Endothelial cell of umbilical vein (primary cell): ENCODE measurements around the gene APH1A. TPM values are rescaled to one million over a fixed set of nuclear protein-coding genes. Genes with fewer than 3 reads are reported as not detected.

Experiments
- BruUV-seq: library from RNA; stranded (reverse); fragments of 400-500 nt; replicated peaks from 2 replicates; lab custom pipeline; 2021; lab: Mats Ljungman, UMichigan
- CTCF ChIA-PET: fragments of 300-600, 350-600 bp; sonication (Branson Sonifier 250); formaldehyde crosslinking; loops from one replicate; lab custom pipeline; 2021; ENCODE audit warnings: antibody characterized with exemption, inconsistent platforms; lab: Charles Lee
- POLR2A ChIA-PET: fragments of 300-600, 350-600 bp; sonication (Branson Sonifier 250); formaldehyde crosslinking; loops from one replicate; lab custom pipeline; 2021; ENCODE audit warnings: antibody characterized with exemption, inconsistent platforms; lab: Charles Lee
- DNase-seq: peaks from one replicate; pipeline ENCODE4 v3.0.0-alpha.2; 2011; ENCODE audit warnings: low read depth, low spot score
- FAIRE-seq: peaks from 2 replicates; lab custom pipeline; 2011; peaks lifted over from hg19 to GRCh38; lab: Jason Lieb, UNC
- H2AFZ ChIP-seq: 2 replicates; pipeline ENCODE4 v1.6.0; 2012; ENCODE audit warnings: low read depth, low read length, control low read depth, inconsistent platforms
- H3K27ac ChIP-seq: 2 replicates; pipeline ENCODE4 v1.5.1; 2011; ENCODE audit warnings: low read depth, mild to moderate bottlenecking, control low read depth, low read length, moderate library complexity; ENCODE audit not compliant: insufficient read depth
- H3K27me3 ChIP-seq, 2 experiments: 2 replicates each; pipeline versions ENCODE4 v1.6.0 to v1.6.1; 2011; ENCODE audit warnings: low read length in 2 of 2, mixed read lengths in 1 of 2; ENCODE audit not compliant: control insufficient read depth in 2 of 2, insufficient read depth in 2 of 2
- H3K36me3 ChIP-seq, 2 experiments: 2 replicates in 1 of 2; 3 replicates in 1 of 2; pipeline ENCODE4 v1.5.1; 2011; ENCODE audit warnings: low read length in 2 of 2, mild to moderate bottlenecking in 1 of 2, moderate library complexity in 1 of 2; ENCODE audit not compliant: control insufficient read depth in 2 of 2, insufficient read depth in 2 of 2; ENCODE audit errors: extremely low read depth in 1 of 2
- H3K4me1 ChIP-seq: 3 replicates; pipeline ENCODE4 v1.5.1; 2011; ENCODE audit warnings: mild to moderate bottlenecking, low read length; ENCODE audit not compliant: control insufficient read depth, insufficient read depth; ENCODE audit errors: extremely low read depth
- H3K4me2 ChIP-seq: 2 replicates; pipeline ENCODE4 v1.6.1; 2011; ENCODE audit warnings: low read length, control low read depth, mixed read lengths; ENCODE audit not compliant: insufficient read depth
- H3K4me3 ChIP-seq, 3 experiments: fragments of 200-600 bp in 1 of 3; sonication (generic), shearing (Covaris generic) in 1 of 3; replicated peaks in 1 of 3; 2 replicates each; pipeline ENCODE4 v1.5.1; 2011 to 2016; ENCODE audit warnings: control low read depth in 3 of 3, low read length in 3 of 3, mild to moderate bottlenecking in 2 of 3, inconsistent platforms in 1 of 3, low read depth in 1 of 3, moderate library complexity in 1 of 3; ENCODE audit not compliant: insufficient read depth in 1 of 3
- H3K79me2 ChIP-seq: 2 replicates; pipeline ENCODE4 v1.6.0; 2012; ENCODE audit warnings: low read length, inconsistent platforms; ENCODE audit not compliant: control insufficient read depth, insufficient read depth
- H3K9ac ChIP-seq: replicated peaks from 2 replicates; pipeline ENCODE3; 2011; ENCODE audit warnings: low read length, control low read depth; ENCODE audit not compliant: insufficient read depth; ENCODE audit errors: extremely low read depth
- H3K9me1 ChIP-seq: replicated peaks from 3 replicates; pipeline ENCODE4 v1.6.0; 2011; ENCODE audit warnings: mild to moderate bottlenecking, low read length; ENCODE audit not compliant: control insufficient read depth, insufficient read depth; ENCODE audit errors: extremely low read depth
- H3K9me3 ChIP-seq: replicated peaks from 2 replicates; pipeline ENCODE4 v1.5.1; 2012; ENCODE audit warnings: low read length, inconsistent platforms; ENCODE audit not compliant: control insufficient read depth, insufficient read depth
- H4K20me1 ChIP-seq: replicated peaks from 2 replicates; pipeline ENCODE3; 2011; ENCODE audit warnings: mild to moderate bottlenecking, low read length; ENCODE audit not compliant: control insufficient read depth, insufficient read depth; ENCODE audit errors: extremely low read depth
- EZH2 ChIP-seq: IDR thresholded peaks from 2 replicates; pipeline ENCODE4 v1.6.1; 2012; ENCODE audit warnings: borderline replicate concordance, low read depth, mild to moderate bottlenecking, moderate library complexity, low read length, inconsistent platforms; ENCODE audit not compliant: severe bottlenecking
- FOS ChIP-seq: IDR thresholded peaks from 2 replicates; pipeline ENCODE4 v1.6.1; 2011; ENCODE audit warnings: mild to moderate bottlenecking, low read length, moderate library complexity, borderline replicate concordance; ENCODE audit not compliant: insufficient read depth
- GATA2 ChIP-seq: IDR thresholded peaks from 2 replicates; pipeline ENCODE4 v1.7.0; 2011; ENCODE audit warnings: low read depth, mild to moderate bottlenecking, moderate library complexity, mixed read lengths, low read length; ENCODE audit not compliant: insufficient read length, insufficient read depth
- JUN ChIP-seq: IDR thresholded peaks from 2 replicates; pipeline ENCODE4 v1.6.1; 2011; ENCODE audit warnings: borderline replicate concordance, low read depth; ENCODE audit not compliant: insufficient read length, insufficient read depth
- MAX ChIP-seq: IDR thresholded peaks from 2 replicates; pipeline ENCODE4 v1.6.1; 2011; ENCODE audit not compliant: insufficient read depth, insufficient read length
- MYC ChIP-seq: IDR thresholded peaks from one replicate; pipeline ENCODE4 v1.6.1; 2011; ENCODE audit warnings: mild to moderate bottlenecking, low read depth, low read length
- POLR2A ChIP-seq: IDR thresholded peaks from 2 replicates; pipeline ENCODE4 v1.6.1; 2012; ENCODE audit warnings: low read depth, mild to moderate bottlenecking, control low read depth, low read length
- POLR2AphosphoS5 ChIP-seq: IDR thresholded peaks from 2 replicates; pipeline ENCODE4 v1.6.1; 2012; ENCODE audit warnings: low read depth, mild to moderate bottlenecking, control low read depth, low read length, moderate library complexity; ENCODE audit not compliant: insufficient read depth
- dilution Hi-C: fragments of 300-500 bp; cut with MboI; formaldehyde crosslinking; loops from one replicate; pipeline ENCODE4 v1.15.0; 2019; ENCODE audit warnings: low sequenced_read_pairs; ENCODE audit not compliant: extremely low pct_ligation_motif_present
- intact Hi-C: fragments of 100-400 bp; cut with micrococcal nuclease; formaldehyde crosslinking; loops from one replicate; pipeline ENCODE4 v1.10.0; 2022
- polyA plus RNA-seq, 4 experiments: library from polyadenylated mRNA; depleted of rRNA in 3 of 4; stranded (reverse) in 3 of 4; unstranded in 1 of 4; fragments of >200 nt; gene quantifications; 2 replicates each; pipeline versions ENCODE4 v1.2.1 to v1.2.3, GENCODE V29; 2011 to 2012; ENCODE audit warnings: missing spikeins in 1 of 4
- total RNA-seq: library from RNA; stranded (reverse); gene quantifications from 2 replicates; pipeline ENCODE4 v1.2.3, GENCODE V29; 2021
- TF ChIP-seq, protein P1 (sequence below), 2 donors: IDR thresholded peaks; 1 replicate in 1 of 2; 2 replicates in 1 of 2; pipeline ENCODE4 v1.5.1; 2011; ENCODE audit warnings: low read length in 2 of 2, mild to moderate bottlenecking in 2 of 2, moderate library complexity in 2 of 2, control low read depth in 1 of 2, inconsistent platforms in 1 of 2, low read depth in 1 of 2; ENCODE audit not compliant: insufficient read depth in 1 of 2; ENCODE audit errors: extremely low read depth in 1 of 2

APH1A gene
- total and polyA plus RNA-seq, 2 donors (not counting 3 experiments of a cell fraction or from before 2014, with no cell fraction given) = 165 to 325 TPM

DNA sequence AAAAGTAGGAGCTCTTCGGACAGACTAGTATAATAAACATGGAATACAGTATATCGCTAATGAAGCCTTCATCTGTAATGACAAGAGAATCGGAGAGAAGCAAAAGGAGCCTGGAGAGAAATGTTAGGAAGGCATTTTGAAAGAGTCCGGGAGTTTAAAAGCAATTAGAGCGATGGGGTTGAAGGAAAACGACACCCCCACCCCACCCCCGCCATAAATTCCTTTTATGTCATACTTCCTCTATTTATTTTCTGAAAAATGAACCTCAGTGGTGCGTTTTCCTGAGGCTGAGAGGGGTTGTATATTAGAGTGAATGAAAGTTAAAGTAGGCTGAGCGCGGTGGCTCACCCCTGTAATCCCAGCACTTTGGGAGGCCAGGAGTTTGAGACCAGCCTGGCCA lies 635 bp upstream of the APH1A start:
- intact Hi-C loops = loop anchor here (1.0 kb wide), 5 partner anchors 12 to 52 kb away; partner anchors contain the start of genes ANP32E, MRPS21 and PRPF3
- DNase-seq (no peak), FAIRE-seq (no peak)
- CTCF ChIA-PET = interaction anchor here (1.2 to 16.3 kb wide), 3 partner anchors 9 to 12 kb away, joined by 3 to 466 read pairs (median 23); partner anchors contain the start of genes CA14 and CIART
- TSS peak; percentile 72 for BruUV-seq
- H3K4me2 ChIP-seq = peak overlapping the region; percentile 97
- peaks cover 19% of the 10 kb centered on the region for H3K79me2 ChIP-seq
- H2AFZ ChIP-seq = peak overlapping the region; percentile 92
- H4K20me1 ChIP-seq = no peaks in the 10 kb centered on the region
- TF ChIP-seq JUN = no peak
- no peak for TF ChIP-seq MAX
- no peak for TF ChIP-seq POLR2AphosphoS5
- no peak for TF ChIP-seq FOS
- no peak for TF ChIP-seq GATA2
- TF ChIP-seq, protein P1, sequence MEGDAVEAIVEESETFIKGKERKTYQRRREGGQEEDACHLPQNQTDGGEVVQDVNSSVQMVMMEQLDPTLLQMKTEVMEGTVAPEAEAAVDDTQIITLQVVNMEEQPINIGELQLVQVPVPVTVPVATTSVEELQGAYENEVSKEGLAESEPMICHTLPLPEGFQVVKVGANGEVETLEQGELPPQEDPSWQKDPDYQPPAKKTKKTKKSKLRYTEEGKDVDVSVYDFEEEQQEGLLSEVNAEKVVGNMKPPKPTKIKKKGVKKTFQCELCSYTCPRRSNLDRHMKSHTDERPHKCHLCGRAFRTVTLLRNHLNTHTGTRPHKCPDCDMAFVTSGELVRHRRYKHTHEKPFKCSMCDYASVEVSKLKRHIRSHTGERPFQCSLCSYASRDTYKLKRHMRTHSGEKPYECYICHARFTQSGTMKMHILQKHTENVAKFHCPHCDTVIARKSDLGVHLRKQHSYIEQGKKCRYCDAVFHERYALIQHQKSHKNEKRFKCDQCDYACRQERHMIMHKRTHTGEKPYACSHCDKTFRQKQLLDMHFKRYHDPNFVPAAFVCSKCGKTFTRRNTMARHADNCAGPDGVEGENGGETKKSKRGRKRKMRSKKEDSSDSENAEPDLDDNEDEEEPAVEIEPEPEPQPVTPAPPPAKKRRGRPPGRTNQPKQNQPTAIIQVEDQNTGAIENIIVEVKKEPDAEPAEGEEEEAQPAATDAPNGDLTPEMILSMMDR (IDR thresholded peaks at IDR 0.05; ENCODE audit: extremely low read depth in 1 of 2, insufficient read depth in 1 of 2, low read depth in 1 of 2, low read length in 2 of 2) = no peak
- no peak for TF ChIP-seq POLR2A
- TF ChIP-seq MYC = no peak
- TF ChIP-seq EZH2 = no peak
- H3K9ac ChIP-seq = peak overlapping the region; percentile 80
- no peaks in the 10 kb centered on the region for H3K9me3 ChIP-seq
- dilution Hi-C loops = no loop called here
- POLR2A ChIA-PET = interaction anchor here (1.0 to 1.3 kb wide), 2 partner anchors 9 to 52 kb away, joined by 5 to 10 read pairs; partner anchors contain the start of gene PRPF3
- peak overlapping the region; percentile 89 for H3K27ac ChIP-seq
- H3K27me3 ChIP-seq = no peaks in the 10 kb centered on the region
- H3K4me1 ChIP-seq = peaks cover 41% of the 10 kb centered on the region
- peak overlapping the region; percentile 51 to 84 (median 77) for H3K4me3 ChIP-seq
- no peaks in the 10 kb centered on the region for H3K9me1 ChIP-seq
- H3K36me3 ChIP-seq = peaks cover 3 to 17% of the 10 kb centered on the region in 2 experiments
